GM12874 (cell line): ENCODE results near the gene CDHR1.

ENCODE experiments used
- CTCF ChIP-seq: IDR thresholded peaks from 2 replicates; pipeline ENCODE4 v1.5.1; 2011; ENCODE audit warnings: low read depth, mild to moderate bottlenecking, control low read depth, low read length, moderate library complexity; ENCODE audit not compliant: insufficient read depth

CDHR1 gene

GRCh38 chr10:84178160-84178609 lies 16.2 kb upstream of the CDHR1 start:
- no peak for TF ChIP-seq CTCF

- TF ChIP-seq CTCF, result no peak
These were observed 15.2 kb upstream of the CDHR1 start for GRCh38 chr10:84179059-84179710.

- no peak for TF ChIP-seq CTCF
These were observed 12.7 kb upstream of the CDHR1 start for GRCh38 chr10:84181631-84182030.

GRCh38 chr10:84184517-84184916 lies 9.8 kb upstream of the CDHR1 start:
- no peak for TF ChIP-seq CTCF

- TF ChIP-seq CTCF, result no peak
These were observed 8.7 kb upstream of the CDHR1 start for GRCh38 chr10:84185526-84186175.

GRCh38 chr10:84188815-84189214 lies 5.5 kb upstream of the CDHR1 start:
- no peak for TF ChIP-seq CTCF

GRCh38 chr10:84190621-84191020 lies 3.7 kb upstream of the CDHR1 start:
- TF ChIP-seq CTCF, result no peak
